Duodenal mucosa (tissue), 2 donors: ENCODE measurements around the gene LTA4H.
"Not testable (repeated sequence)": the region's sequence is repeated elsewhere in the genome, so short reads cannot be mapped to it uniquely, and the experiment has no call there.

Experiments
- H3K27ac ChIP-seq: one replicate; pipeline ENCODE4 v1.7.0; 2013; ENCODE audit warnings: low read depth, low read length
- H3K27me3 ChIP-seq, 2 donors: one replicate each; pipeline ENCODE4 v1.7.0; 2013; ENCODE audit warnings: low read length in 2 of 2, control low read depth in 1 of 2; ENCODE audit not compliant: insufficient read depth in 2 of 2, control insufficient read depth in 1 of 2
- H3K36me3 ChIP-seq, 2 donors: one replicate each; pipeline ENCODE4 v1.7.0; 2013; ENCODE audit warnings: low read length in 2 of 2, control low read depth in 1 of 2; ENCODE audit not compliant: insufficient read depth in 2 of 2, control insufficient read depth in 1 of 2
- H3K4me1 ChIP-seq, 2 donors: one replicate each; pipeline ENCODE4 v1.7.0; 2013; ENCODE audit warnings: low read length in 2 of 2, control low read depth in 1 of 2; ENCODE audit not compliant: insufficient read depth in 2 of 2, control insufficient read depth in 1 of 2
- H3K4me3 ChIP-seq, 2 donors: one replicate each; pipeline ENCODE4 v1.7.0; 2013; ENCODE audit warnings: low read length in 2 of 2, low read depth in 1 of 2
- H3K9ac ChIP-seq, 2 donors: one replicate each; pipeline ENCODE4 v1.7.0; 2013; ENCODE audit warnings: low read length in 2 of 2, low read depth in 1 of 2
- H3K9me3 ChIP-seq, 2 donors: one replicate each; pipeline ENCODE4 v1.7.0; 2013; ENCODE audit warnings: low read length in 2 of 2, control low read depth in 1 of 2; ENCODE audit not compliant: control insufficient read depth in 1 of 2

The LTA4H gene

DNA sequence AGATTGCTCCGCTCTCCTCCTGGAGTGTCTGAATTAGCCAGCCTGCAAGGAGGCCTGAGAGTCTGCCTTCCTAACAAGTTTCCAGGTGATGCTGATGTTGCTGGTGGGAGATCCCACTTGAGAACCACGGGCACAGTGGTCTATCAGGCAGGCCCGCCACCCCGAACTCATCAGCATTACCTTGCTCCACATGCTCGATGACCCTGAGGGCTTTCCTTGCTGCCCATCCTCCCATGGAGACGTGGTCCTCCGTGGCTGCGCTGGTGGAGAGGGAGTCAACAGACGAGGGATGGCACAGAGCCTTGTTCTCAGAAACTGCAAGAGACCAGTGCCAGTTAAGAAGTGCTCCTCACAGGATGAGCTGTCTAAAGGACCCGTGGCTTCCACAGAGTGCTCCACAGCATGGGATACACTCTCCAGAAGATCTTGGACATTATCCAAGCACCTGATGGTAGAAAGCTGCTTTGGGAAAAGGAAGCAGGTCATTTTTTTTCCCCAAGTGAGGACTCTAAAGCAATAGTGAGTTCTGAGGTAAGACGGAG lies 57.6 kb downstream of the LTA4H start:
- H3K9ac ChIP-seq, result no peak overlapping the region
- H3K9me3 ChIP-seq, result no peaks in the 10 kb centered on the region
- H3K36me3 ChIP-seq, result no peaks in the 10 kb centered on the region
- no peak overlapping the region for H3K4me3 ChIP-seq
- H3K27me3 ChIP-seq, result no peaks in the 10 kb centered on the region
- no peak overlapping the region for H3K27ac ChIP-seq
- peaks cover 5 to 7% of the 10 kb centered on the region in 2 donors for H3K4me1 ChIP-seq

GRCh38 chr12:95976416-95976832 lies 59.0 kb downstream of the LTA4H start:
- H3K9ac ChIP-seq, result no peak overlapping the region
- no peaks in the 10 kb centered on the region for H3K9me3 ChIP-seq
- no peaks in the 10 kb centered on the region for H3K27me3 ChIP-seq
- peaks cover 5 to 7% of the 10 kb centered on the region in 2 donors for H3K4me1 ChIP-seq
- H3K27ac ChIP-seq, result no peak overlapping the region
- H3K4me3 ChIP-seq, result no peak overlapping the region
- H3K36me3 ChIP-seq, result no peaks in the 10 kb centered on the region

- Histone ChIP-seq H3K27me3 (no peaks in the 10 kb centered on the region), H3K27ac (no peak overlapping the region), H3K4me1 (peaks cover 5 to 7% of the 10 kb centered on the region in 2 donors), H3K9ac (no peak overlapping the region), H3K9me3 (no peaks in the 10 kb centered on the region), H3K36me3 (no peaks in the 10 kb centered on the region), H3K4me3 (no peak overlapping the region)
Measured at GRCh38 chr12:95975491-95975890, 59.9 kb downstream of the LTA4H start.

GRCh38 chr12:95974358-95974757 lies 61.0 kb downstream of the LTA4H start:
- Histone ChIP-seq H3K36me3 (no peaks in the 10 kb centered on the region), H3K4me1 (peaks cover 5 to 7% of the 10 kb centered on the region in 2 donors), H3K27me3 (no peaks in the 10 kb centered on the region), H3K27ac (no peak overlapping the region), H3K4me3 (no peak overlapping the region), H3K9ac (no peak overlapping the region), H3K9me3 (no peaks in the 10 kb centered on the region)

- Histone ChIP-seq H3K4me1 (peaks cover 5 to 7% of the 10 kb centered on the region in 2 donors), H3K9ac (no peak overlapping the region), H3K27ac (no peak overlapping the region), H3K9me3 (no peaks in the 10 kb centered on the region), H3K4me3 (no peak overlapping the region), H3K36me3 (no peaks in the 10 kb centered on the region), H3K27me3 (no peaks in the 10 kb centered on the region)
Measured at GRCh38 chr12:95972832-95973456, 62.4 kb downstream of the LTA4H start.

- Histone ChIP-seq H3K27ac (no peak overlapping the region), H3K4me1 (peaks cover 5 to 7% of the 10 kb centered on the region in 2 donors), H3K9me3 (no peaks in the 10 kb centered on the region), H3K9ac (no peak overlapping the region), H3K36me3 (no peaks in the 10 kb centered on the region), H3K27me3 (no peaks in the 10 kb centered on the region), H3K4me3 (no peak overlapping the region)
Measured at GRCh38 chr12:95970905-95971304, 64.5 kb downstream of the LTA4H start.

DNA sequence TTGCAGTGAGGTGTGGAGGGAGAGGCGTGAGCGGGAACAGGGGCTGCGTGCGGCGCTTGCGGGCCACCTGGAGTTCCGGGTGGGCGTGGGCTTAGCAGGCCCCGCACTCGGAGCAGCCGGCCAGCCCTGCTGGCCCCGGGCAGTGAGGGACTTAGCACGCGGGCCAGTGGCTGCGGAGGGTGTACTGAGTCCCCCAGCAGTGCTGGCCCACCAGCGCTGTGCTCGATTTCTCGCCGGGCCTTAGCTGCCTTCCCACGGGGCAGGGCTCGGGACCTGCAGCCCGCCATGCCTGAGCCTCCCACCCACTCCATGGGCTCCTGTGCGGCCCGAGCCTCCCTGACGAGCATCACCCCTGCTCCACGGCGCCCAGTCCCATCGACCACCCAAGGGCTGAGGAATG lies 66.3 kb downstream of the LTA4H start:
- H3K36me3 ChIP-seq, H3K9ac ChIP-seq, H3K27ac ChIP-seq, H3K4me1 ChIP-seq, H3K9me3 ChIP-seq, H3K27me3 ChIP-seq, H3K4me3 ChIP-seq: not testable (repeated sequence)

GRCh38 chr12:95967301-95967700 lies 68.1 kb downstream of the LTA4H start:
- Histone ChIP-seq H3K27ac (no peak overlapping the region), H3K9me3 (no peaks in the 10 kb centered on the region), H3K9ac (no peak overlapping the region), H3K27me3 (no peaks in the 10 kb centered on the region), H3K36me3 (no peaks in the 10 kb centered on the region), H3K4me1 (no peaks in the 10 kb centered on the region), H3K4me3 (no peak overlapping the region)

- Histone ChIP-seq H3K4me3 (no peak overlapping the region), H3K36me3 (no peaks in the 10 kb centered on the region), H3K27me3 (no peaks in the 10 kb centered on the region), H3K27ac (no peak overlapping the region), H3K9ac (no peak overlapping the region), H3K9me3 (no peaks in the 10 kb centered on the region), H3K4me1 (no peaks in the 10 kb centered on the region)
Measured at GRCh38 chr12:95966287-95966870, 69.0 kb downstream of the LTA4H start.

DNA sequence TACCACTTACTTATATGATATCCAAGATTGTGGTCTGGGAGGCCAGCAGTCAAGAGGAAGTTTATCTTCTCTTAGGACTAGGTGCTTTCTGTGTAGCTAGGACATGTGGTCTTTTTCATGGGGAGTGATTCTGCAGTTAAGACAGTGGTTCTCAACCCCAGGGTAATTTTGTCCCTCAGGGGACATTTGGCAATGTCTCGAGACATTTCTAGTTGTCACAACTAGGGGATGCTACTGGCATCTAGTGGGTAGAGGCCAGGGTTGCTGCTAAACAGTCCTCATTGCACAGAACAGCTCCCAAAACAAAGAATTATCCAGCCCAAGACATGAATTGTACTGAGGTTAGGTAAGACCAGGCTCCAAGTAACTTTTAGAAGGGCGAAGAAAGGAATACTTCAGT lies 72.3 kb downstream of the LTA4H start:
- no peak overlapping the region for H3K4me3 ChIP-seq
- no peak overlapping the region for H3K27ac ChIP-seq
- H3K27me3 ChIP-seq, result no peaks in the 10 kb centered on the region
- H3K9me3 ChIP-seq, result no peaks in the 10 kb centered on the region
- no peak overlapping the region for H3K9ac ChIP-seq
- H3K4me1 ChIP-seq, result no peaks in the 10 kb centered on the region
- no peaks in the 10 kb centered on the region for H3K36me3 ChIP-seq
